Measurements from ENCODE around the gene ABTB2. TPM values are rescaled to one million over a fixed set of nuclear protein-coding genes. Genes with fewer than 3 reads are reported as not detected.

Gene ABTB2
- total and polyA plus RNA-seq, 2 of the 8 experiments (the other 6 are each of a cell fraction or from before 2014, with no cell fraction given): 7.7 to 10.2 TPM

- Histone ChIP-seq H2BK15ac (ENCODE audit: low read length) (no peak overlapping the region), H4K8ac (ENCODE audit: extremely low read depth, insufficient read depth, low read length) (no peak overlapping the region), H2AK5ac (ENCODE audit: low read depth, low read length) (no peak overlapping the region), H3K9me3 (ENCODE audit: insufficient read depth in 2 of 2, low read depth in 1 of 2, low read length in 1 of 2) (no peaks in the 10 kb centered on the region), H3K4me2 (ENCODE audit: insufficient read depth in 1 of 2, low read depth in 2 of 2, low read length in 2 of 2) (no peak overlapping the region), H3K18ac (ENCODE audit: extremely low read depth, low read length) (no peak overlapping the region), H3K79me2 (ENCODE audit: control insufficient read depth in 1 of 2, insufficient read depth in 2 of 2, low read length in 2 of 2) (no peaks in the 10 kb centered on the region), H3K14ac (ENCODE audit: insufficient read length) (no peak overlapping the region), H2AFZ (ENCODE audit: low read length) (no peak overlapping the region), H3K56ac (replicated peaks; ENCODE audit: insufficient read length, low read depth, low read length) (no peak overlapping the region), H3K23ac (ENCODE audit: insufficient read length) (no peak overlapping the region), H3K4me3 (ENCODE audit: extremely low read depth in 1 of 4, insufficient read depth in 2 of 4, low read depth in 3 of 4, low read length in 4 of 4) (no peak overlapping the region), H4K91ac (replicated peaks; ENCODE audit: insufficient read length, low read length) (no peak overlapping the region), H3K23me2 (ENCODE audit: low read depth, low read length) (no peaks in the 10 kb centered on the region), H2BK20ac (ENCODE audit: low read length) (no peak overlapping the region), H4K20me1 (replicated peaks in 1 of 2; ENCODE audit: control insufficient read depth in 1 of 2, insufficient read depth in 2 of 2, low read length in 2 of 2) (no peaks in the 10 kb centered on the region), H2BK5ac (ENCODE audit: low read depth, low read length) (no peak overlapping the region), H3K79me1 (ENCODE audit: low read depth, low read length) (no peaks in the 10 kb centered on the region), H3K4me1 (replicated peaks in 1 of 4; ENCODE audit: control insufficient read depth in 3 of 4, insufficient read depth in 4 of 4, low read length in 3 of 4) (peaks cover 2 to 9% (median 4%) of the 10 kb centered on the region in 4 experiments; a peak in 5 of 7 replicates), H3K27ac (ENCODE audit: low read depth, low read length) (no peak overlapping the region), H3K27me3 (replicated peaks in 1 of 4; ENCODE audit: control insufficient read depth in 3 of 4, extremely low read depth in 1 of 4, insufficient read depth in 3 of 4, low read length in 3 of 4) (no peaks in the 10 kb centered on the region), H2BK12ac (ENCODE audit: low read depth, low read length) (no peak overlapping the region), H3K4ac (replicated peaks; ENCODE audit: insufficient read length, low read depth, low read length) (no peak overlapping the region), H3K9ac (replicated peaks in 1 of 4; ENCODE audit: extremely low read depth in 1 of 4, low read depth in 3 of 4, low read length in 3 of 4) (no peak overlapping the region), H3K36me3 (ENCODE audit: control insufficient read depth in 2 of 4, insufficient read depth in 4 of 4, low read length in 3 of 4) (no peaks in the 10 kb centered on the region), H2BK120ac (replicated peaks; ENCODE audit: low read depth, low read length) (no peak overlapping the region), H4K5ac (ENCODE audit: insufficient read length, low read depth, low read length) (no peak overlapping the region)
- CTCF ChIA-PET (ENCODE audit: partially characterized antibody): interaction anchor here (0.9 to 1.0 kb wide), 2 partner anchors 12 to 176 kb away, joined by 3 read pairs; no protein-coding TSS in a partner anchor
- POLR2A ChIA-PET (ENCODE audit: partially characterized antibody): no interaction called here
- FAIRE-seq (no peak), DNase-seq (ENCODE audit: low read depth in 1 of 2, low spot score in 2 of 2) (no peak)
- TF ChIP-seq BCL11A (IDR thresholded peaks at IDR 0.05; ENCODE audit: low read depth in 2 of 2, low read length in 2 of 2) (no peak), E2F6 (IDR thresholded peaks at IDR 0.05) (no peak), POLR2A (IDR thresholded peaks at IDR 0.05; ENCODE audit: control extremely low read depth in 1 of 2, low read depth in 2 of 2, low read length in 2 of 2) (no peak), KDM1A (IDR thresholded peaks at IDR 0.05; ENCODE audit: borderline replicate concordance, low read length) (no peak), CTBP2 (IDR thresholded peaks at IDR 0.05; ENCODE audit: borderline replicate concordance, insufficient read depth, insufficient read length, low read length) (no peak)
- 86% methylated on average over 7 of the region's 7 CpGs; no CpG with 5 or more reads in 1 of the 2 experiments for WGBS, 2 experiments (ENCODE audit: extremely low coverage in 1 of 2, insufficient coverage in 1 of 2, insufficient read length in 1 of 2, insufficient replicate concordance in 2 of 2, low coverage in 1 of 2, low lambda C conversion rate in 2 of 2, missing lambda C conversion rate in 1 of 2)
Observed at GRCh38 chr11:34315394-34315793, 42.4 kb downstream of the ABTB2 start.
